Stromal cell of bone marrow (primary cell): ENCODE data around the gene MTG2.

ENCODE experiments used
- DNase-seq: peaks from one replicate; pipeline ENCODE4 v3.0.0-alpha.2; 2012; ENCODE audit warnings: low read depth

MTG2 gene, protein sequence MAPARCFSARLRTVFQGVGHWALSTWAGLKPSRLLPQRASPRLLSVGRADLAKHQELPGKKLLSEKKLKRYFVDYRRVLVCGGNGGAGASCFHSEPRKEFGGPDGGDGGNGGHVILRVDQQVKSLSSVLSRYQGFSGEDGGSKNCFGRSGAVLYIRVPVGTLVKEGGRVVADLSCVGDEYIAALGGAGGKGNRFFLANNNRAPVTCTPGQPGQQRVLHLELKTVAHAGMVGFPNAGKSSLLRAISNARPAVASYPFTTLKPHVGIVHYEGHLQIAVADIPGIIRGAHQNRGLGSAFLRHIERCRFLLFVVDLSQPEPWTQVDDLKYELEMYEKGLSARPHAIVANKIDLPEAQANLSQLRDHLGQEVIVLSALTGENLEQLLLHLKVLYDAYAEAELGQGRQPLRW

DNA sequence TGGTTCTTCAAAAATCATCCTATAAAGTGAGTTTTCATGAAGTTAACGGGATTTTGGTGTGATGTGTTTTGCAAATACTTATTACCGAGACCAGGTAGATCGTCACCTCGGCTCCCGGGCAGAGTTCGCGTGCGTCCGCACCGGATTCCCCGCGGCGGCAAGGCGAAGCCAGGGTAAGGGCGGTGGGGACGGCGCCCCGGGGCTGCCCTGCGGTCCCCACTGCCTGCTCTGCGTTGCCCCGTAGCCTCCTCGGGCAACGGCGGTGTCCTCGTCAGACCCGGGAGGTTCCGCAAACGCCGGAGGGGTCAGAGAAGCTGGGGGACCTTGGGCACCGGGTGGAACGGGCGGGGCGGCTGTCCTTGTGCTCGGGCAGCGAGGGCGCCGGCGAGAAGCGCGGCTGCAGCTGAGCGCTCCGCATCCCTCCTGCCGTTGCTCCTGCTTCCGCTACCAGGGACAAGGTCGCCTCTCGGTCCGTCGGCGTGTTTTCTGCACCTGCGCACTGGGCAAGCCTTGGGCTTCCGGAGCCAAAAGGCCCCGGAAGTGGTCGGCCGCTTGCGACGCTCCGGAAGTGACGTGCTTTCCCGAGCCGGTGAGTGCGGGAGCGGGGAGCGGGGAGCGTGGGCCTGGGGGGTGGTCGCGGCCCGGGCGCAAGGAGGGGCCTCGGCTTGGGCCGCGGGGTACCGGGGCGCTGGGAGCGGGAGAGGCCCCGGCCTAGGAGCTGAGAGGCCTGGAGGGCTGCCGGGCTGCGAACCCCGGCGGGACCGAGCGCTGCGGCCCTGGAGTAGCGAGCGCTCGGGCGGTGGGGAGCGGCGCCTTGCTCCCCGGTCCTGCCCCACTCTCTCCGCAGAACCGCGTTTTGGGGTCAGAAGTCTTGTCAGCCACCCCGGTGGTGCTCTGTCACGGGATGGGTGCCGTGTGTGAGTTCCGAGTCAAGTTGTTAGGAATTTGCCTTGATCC is at the start of gene MTG2:
Gene MTG2 (plus strand): TSS at position 560 of the 957 bp plus-strand sequence. CDS start 10,393 bp downstream, outside the sequence.
- peak; percentile 91 for DNase-seq

GRCh38 chr20:62133051-62133845 is 49.6 kb upstream of the MTG2 start:
- peak; percentile 9 for DNase-seq

GRCh38 chr20:62133864-62134263 is 49.0 kb upstream of the MTG2 start:
- no peak for DNase-seq

DNA sequence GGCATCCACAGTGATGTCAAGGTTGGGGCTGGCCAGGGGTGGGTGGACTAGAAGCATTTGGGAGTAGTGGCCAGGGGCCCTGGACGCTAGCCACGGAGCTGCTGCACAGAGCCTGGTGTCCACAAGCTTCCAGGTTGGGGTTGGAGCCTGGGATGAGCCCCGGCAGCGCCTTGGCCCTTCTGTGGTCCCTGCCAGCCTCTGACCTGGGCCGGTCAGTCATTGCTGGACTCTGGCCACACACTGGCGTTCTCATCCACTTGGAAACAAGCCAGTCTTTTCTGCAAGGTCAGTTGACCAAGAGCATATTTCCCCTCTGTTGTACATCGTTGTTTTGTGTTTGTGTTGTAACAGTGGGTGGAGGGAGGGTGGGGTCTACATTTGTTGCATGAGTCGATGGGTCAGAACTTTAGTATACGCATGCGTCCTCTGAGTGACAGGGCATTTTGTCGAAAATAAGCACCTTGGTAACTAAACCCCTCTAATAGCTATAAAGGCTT is 48.0 kb upstream of the MTG2 start:
- DNase-seq: peak; percentile 21

- DNase-seq: no peak
These were observed 47.1 kb upstream of the MTG2 start for GRCh38 chr20:62135573-62136266.

DNA sequence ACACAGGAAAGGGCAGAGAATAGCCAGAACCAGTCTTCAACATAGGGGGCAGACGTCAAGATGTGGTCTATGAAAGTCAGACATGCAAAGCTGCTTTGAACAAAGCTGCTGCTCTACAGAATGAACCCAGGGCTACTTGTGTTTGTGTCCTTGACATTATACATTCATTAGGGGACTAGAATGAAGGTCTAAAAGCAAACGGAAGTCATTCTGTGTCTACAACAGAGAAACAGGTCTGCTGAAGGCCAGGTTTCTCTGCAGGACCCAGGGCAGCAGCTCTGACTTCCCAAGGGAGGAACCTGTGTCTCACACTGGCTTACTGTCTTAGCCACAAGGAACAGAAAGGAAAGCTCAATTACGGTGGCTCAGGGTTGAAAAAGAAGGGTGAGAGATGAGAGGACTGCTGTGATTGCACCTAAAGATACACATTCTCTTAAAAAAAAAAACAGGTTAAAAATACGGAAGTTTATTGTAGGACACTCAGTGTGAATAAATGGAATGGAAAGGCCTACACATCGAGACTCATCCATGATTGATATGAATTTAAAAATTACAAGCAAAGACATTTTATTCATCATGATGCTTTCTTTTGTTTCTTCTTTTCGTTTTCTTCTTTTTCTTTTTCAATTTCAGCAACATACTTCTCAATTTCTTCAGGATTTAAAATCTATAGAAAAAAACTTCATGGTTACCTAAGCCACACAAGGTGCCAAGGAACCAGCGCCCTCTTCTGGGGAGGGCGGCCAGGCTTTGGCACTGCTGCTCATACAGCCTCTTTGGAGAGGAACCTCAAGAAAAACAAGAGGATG is 46.3 kb upstream of the MTG2 start:
- DNase-seq: no peak

DNA sequence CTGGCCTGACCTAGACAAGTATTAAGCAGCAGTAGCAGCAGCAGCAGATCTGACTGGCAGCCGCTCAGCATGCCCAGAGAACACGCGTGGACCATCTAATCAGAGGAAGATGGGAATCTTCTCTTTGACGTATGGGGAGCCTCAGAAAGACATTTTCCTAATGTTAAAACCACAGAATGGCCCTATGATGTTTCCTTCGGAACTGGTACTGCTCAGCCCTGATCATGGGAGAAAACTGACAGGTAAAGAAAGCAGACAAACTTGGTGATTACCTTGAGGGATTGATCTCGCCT is 45.8 kb upstream of the MTG2 start:
- no peak for DNase-seq

DNA sequence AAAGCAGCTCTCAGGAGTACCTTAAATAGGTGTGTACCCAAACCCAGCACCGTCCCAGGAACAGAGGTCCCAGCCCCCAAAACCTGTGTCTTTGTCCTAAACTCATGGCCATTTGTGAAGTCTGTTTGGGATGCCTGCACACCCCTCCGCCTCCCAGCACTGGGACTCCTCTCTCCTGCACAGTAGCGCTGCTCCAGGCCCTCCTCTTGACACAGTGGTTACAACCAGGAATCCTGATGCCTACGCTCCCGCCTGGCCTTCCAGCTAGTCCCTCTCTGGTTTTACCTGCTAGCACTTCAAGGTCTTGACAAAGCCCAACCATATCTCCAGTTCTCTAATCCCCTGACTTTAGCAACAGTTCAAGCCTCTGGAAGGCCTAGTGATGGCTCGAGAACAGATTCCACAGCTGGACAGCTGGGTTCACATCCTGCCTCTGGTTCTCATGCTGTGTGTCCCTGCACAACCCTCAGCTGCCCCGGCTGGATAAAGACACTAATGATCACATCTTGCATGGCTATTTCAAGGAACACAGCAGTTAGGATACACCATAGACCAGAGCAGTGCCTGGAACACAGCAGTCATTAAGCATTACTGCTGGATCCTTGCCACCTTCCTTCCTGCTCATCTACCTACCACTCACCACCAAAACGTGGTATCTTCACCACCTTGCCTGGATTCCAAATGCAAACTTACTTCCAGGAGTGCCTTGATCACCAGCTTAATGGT is 45.2 kb upstream of the MTG2 start:
- no peak for DNase-seq

GRCh38 chr20:62138204-62138543 is 44.7 kb upstream of the MTG2 start:
- no peak for DNase-seq

GRCh38 chr20:62138912-62139311 is 43.9 kb upstream of the MTG2 start:
- no peak for DNase-seq

- DNase-seq: no peak
These were observed 43.2 kb upstream of the MTG2 start for GRCh38 chr20:62139636-62140035.

- no peak for DNase-seq
These were observed 41.8 kb upstream of the MTG2 start for GRCh38 chr20:62141043-62141396.

GRCh38 chr20:62141397-62142251 is 41.2 kb upstream of the MTG2 start:
- no peak for DNase-seq

DNA sequence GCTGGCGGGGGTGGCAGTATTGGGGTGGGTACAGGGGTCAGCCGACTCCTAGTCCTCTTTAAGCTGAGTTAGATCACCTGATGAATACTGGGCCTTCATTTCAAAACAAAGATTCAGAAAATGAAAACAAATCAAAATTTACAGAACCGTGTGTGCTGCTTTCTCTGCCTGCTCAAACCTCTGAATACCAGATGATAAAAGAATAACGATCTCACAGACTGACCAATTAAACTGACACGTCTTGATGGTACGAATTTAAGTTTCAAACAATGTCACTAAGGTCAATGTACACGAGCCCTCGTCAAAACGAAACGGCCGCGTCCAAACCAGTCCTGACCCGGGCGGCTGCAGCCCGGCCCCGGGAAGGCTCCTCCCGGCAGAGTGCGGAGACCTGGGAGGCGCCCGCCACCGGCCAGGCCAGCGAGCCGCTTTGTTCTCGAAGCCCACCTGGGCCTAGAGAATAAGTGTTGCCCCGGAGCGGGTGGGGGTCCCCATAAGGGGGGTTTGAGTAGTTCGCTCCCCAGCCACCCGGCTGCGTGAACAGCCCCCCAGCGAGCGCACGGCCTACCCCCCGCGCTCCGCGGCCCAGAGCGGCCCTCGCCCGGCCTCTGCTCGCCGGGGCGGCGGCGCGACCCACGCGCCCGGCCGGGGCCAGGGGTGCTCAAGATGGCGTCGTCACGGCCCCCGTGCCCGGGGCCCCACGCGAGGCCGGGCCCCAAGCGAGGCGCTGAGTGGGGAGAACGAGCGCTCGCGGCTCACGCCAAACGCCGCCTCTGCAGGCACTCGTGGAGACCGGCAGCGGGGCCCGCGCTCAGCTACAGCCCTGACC is 40.4 kb upstream of the MTG2 start:
- DNase-seq: no peak

- DNase-seq: peak; percentile 77
These were observed 39.5 kb upstream of the MTG2 start, which contains the start of the genes PSMA7 and SS18L1 for GRCh38 chr20:62143081-62143956. TSS of gene PSMA7 (minus strand) at chr20:62143394. CDS start at chr20:62143303, 91 bp downstream. TSS of gene SS18L1 (plus strand) at chr20:62143769. CDS start at chr20:62143821, 52 bp downstream.

- DNase-seq: no peak
These were observed 38.6 kb upstream of the MTG2 start for GRCh38 chr20:62143957-62144825.
